B cell (primary cell): ENCODE data around the gene ITPR2.

ENCODE experiments used
- CTCF ChIP-seq: fragments of 200-600 bp; IDR thresholded peaks from one replicate; pipeline ENCODE4 v1.8.0; 2022; ENCODE audit warnings: antibody characterized with exemption, mild to moderate bottlenecking
- EZH2 ChIP-seq: IDR thresholded peaks from 2 replicates; pipeline ENCODE4 v1.6.1; 2012; ENCODE audit warnings: borderline replicate concordance, low read depth, mild to moderate bottlenecking, moderate library complexity, low read length; ENCODE audit not compliant: insufficient read depth, poor library complexity, severe bottlenecking

GRCh38 chr12:26290565-26290964 lies 542.4 kb downstream of the ITPR2 start:
- TF ChIP-seq CTCF: no peak
- TF ChIP-seq EZH2: no peak
